Neural progenitor cell (in vitro differentiated cells): Measurements from ENCODE around the gene LGALS8. TPM values are rescaled to one million over a fixed set of nuclear protein-coding genes. Genes with fewer than 3 reads are reported as not detected.

Experiments used
- DNase-seq: peaks from one replicate; pipeline ENCODE4 v3.0.0-alpha.2; 2016; ENCODE audit warnings: low spot score
- H2AFZ ChIP-seq: fragments of 200-600 bp; sonication (generic); replicated peaks from 2 replicates; pipeline ENCODE4 v1.6.1; 2016; ENCODE audit warnings: antibody characterized with exemption
- H3F3A ChIP-seq: fragments of 200-600 bp; sonication (generic); 2 replicates; pipeline ENCODE4 v1.6.1; 2016; ENCODE audit warnings: antibody characterized with exemption, low read depth
- H3K27ac ChIP-seq: fragments of 200-600 bp; sonication (generic); 2 replicates; pipeline ENCODE4 v1.5.1; 2016; ENCODE audit warnings: mild to moderate bottlenecking
- H3K27me3 ChIP-seq: fragments of 200-600 bp; sonication (generic); 2 replicates; pipeline ENCODE4 v1.6.1; 2016; ENCODE audit warnings: mild to moderate bottlenecking, moderate library complexity
- H3K36me3 ChIP-seq: fragments of 200-600 bp; sonication (generic); 2 replicates; pipeline ENCODE4 v1.5.1; 2016
- H3K4me1 ChIP-seq: fragments of 200-600 bp; sonication (generic); 2 replicates; pipeline ENCODE4 v1.6.1; 2016; ENCODE audit warnings: mixed run types
- H3K4me2 ChIP-seq: fragments of 200-600 bp; sonication (generic); 2 replicates; pipeline ENCODE4 v1.6.1; 2016
- H3K4me3 ChIP-seq: fragments of 200-600 bp; sonication (generic); 2 replicates; pipeline ENCODE4 v1.5.1; 2016
- H3K79me2 ChIP-seq: fragments of 200-600 bp; sonication (generic); 2 replicates; pipeline ENCODE4 v1.6.1; 2016; ENCODE audit warnings: low read depth
- H3K9ac ChIP-seq: fragments of 200-600 bp; sonication (generic); 2 replicates; pipeline ENCODE4 v1.6.1; 2016
- H3K9me3 ChIP-seq: fragments of 200-600 bp; sonication (generic); 2 replicates; pipeline ENCODE4 v1.5.1; 2016; ENCODE audit warnings: low read depth
- H4K20me1 ChIP-seq: fragments of 200-600 bp; sonication (generic); 2 replicates; pipeline ENCODE4 v1.6.1; 2016; ENCODE audit warnings: low read depth
- H3K27ac Mint-ChIP-seq: 3 replicates; pipeline ENCODE4 v1.8.0; 2021; ENCODE audit warnings: mixed read lengths
- H3K27me3 Mint-ChIP-seq: 2 replicates; pipeline ENCODE4 v1.8.0; 2022; ENCODE audit warnings: low read depth, mild to moderate bottlenecking, inconsistent platforms, moderate library complexity, mixed read lengths; ENCODE audit not compliant: insufficient read depth
- H3K36me3 Mint-ChIP-seq: 3 replicates; pipeline ENCODE4 v1.8.0; 2021; ENCODE audit warnings: mixed read lengths
- H3K4me1 Mint-ChIP-seq: 3 replicates; pipeline ENCODE4 v1.8.0; 2021; ENCODE audit warnings: mixed read lengths
- H3K4me3 Mint-ChIP-seq: 3 replicates; pipeline ENCODE4 v1.8.0; 2021; ENCODE audit warnings: mild to moderate bottlenecking, moderate library complexity, mixed read lengths
- H3K9me3 Mint-ChIP-seq: 3 replicates; pipeline ENCODE4 v1.8.0; 2020; ENCODE audit warnings: mixed read lengths
- EZH2 ChIP-seq: fragments of 200-600 bp; sonication (generic); IDR thresholded peaks from 2 replicates; pipeline ENCODE4 v1.6.1; 2017; ENCODE audit warnings: antibody characterized with exemption, mild to moderate bottlenecking, moderate library complexity
- EZH2phosphoT487 ChIP-seq: fragments of 200-600 bp; sonication (generic); IDR thresholded peaks from 2 replicates; pipeline ENCODE4 v1.6.1; 2017; ENCODE audit warnings: antibody characterized with exemption
- total RNA-seq: library from RNA; depleted of rRNA; stranded (reverse); fragments of >200 nt; gene quantifications from 2 replicates; pipeline ENCODE4 v1.2.3, GENCODE V29; 2015; ENCODE audit warnings: low replicate concordance
- TF ChIP-seq, protein P1 (sequence below): fragments of 200-600 bp; sonication (generic); IDR thresholded peaks from 2 replicates; pipeline ENCODE4 v1.5.1; 2017; ENCODE audit warnings: antibody characterized with exemption, mild to moderate bottlenecking

The LGALS8 gene
- total RNA-seq, 1 donor from 2014 or later, result 28.1 TPM

DNA sequence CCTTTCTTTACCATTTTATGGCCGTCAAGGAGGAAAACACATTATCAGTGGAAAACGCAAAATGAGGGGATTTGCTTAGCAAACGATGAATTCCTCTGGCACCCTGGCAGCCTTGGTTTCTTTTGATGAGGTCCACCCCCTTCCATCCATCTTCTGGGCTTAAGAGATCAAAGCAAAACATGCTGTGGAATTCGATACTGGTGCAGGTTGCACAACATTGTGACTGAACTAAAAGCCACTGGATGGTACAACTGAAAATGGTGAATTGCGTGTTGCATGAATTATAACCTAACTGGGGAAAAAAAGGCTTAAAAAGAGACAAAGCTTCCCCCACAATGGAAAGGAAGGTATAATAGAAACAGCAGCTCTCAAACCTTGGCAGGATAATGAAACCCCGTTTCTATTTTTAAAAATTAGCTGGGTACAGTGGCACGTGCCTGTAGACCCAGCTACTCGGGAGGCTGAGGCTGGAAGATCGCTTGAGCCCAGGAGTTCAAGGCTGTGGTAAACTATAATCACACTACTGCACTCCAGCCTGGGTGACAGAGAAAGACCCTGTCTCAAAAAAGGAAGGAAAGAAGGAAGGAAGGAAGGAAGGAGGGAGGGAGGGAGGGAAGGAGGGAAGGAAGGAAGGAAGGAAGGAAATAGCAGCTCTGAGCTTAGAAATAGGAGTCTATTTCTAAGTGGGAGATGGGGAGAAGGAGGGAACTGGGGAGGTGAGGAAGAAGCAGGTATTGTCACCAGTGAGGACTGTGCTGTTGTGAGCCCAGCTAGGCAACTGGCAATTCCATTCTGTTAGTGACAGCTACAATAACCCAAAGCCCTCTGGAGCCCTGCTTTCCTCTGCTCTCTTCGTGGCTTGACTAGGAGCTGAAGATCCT lies 29.0 kb upstream of the LGALS8 start:
- Histone ChIP-seq H3K36me3 (no peaks in the 10 kb centered on the region), H4K20me1 (no peaks in the 10 kb centered on the region), H3K79me2 (no peaks in the 10 kb centered on the region), H3K4me1 (peaks cover 12% of the 10 kb centered on the region), H3K27ac (no peak overlapping the region), H3K9me3 (no peaks in the 10 kb centered on the region), H3F3A (no peaks in the 10 kb centered on the region), H3K27me3 (no peaks in the 10 kb centered on the region), H2AFZ (no peak overlapping the region), H3K4me2 (peak overlapping the region; percentile 16), H3K4me3 (no peak overlapping the region), H3K9ac (no peak overlapping the region)
- H3K4me1 Mint-ChIP-seq, result peaks cover 18% of the 10 kb centered on the region
- H3K9me3 Mint-ChIP-seq, result no peaks in the 10 kb centered on the region
- no peak overlapping the region for H3K4me3 Mint-ChIP-seq
- no peaks in the 10 kb centered on the region for H3K36me3 Mint-ChIP-seq
- TF ChIP-seq EZH2phosphoT487 (no peak), EZH2 (no peak)
- TF ChIP-seq, protein P1, sequence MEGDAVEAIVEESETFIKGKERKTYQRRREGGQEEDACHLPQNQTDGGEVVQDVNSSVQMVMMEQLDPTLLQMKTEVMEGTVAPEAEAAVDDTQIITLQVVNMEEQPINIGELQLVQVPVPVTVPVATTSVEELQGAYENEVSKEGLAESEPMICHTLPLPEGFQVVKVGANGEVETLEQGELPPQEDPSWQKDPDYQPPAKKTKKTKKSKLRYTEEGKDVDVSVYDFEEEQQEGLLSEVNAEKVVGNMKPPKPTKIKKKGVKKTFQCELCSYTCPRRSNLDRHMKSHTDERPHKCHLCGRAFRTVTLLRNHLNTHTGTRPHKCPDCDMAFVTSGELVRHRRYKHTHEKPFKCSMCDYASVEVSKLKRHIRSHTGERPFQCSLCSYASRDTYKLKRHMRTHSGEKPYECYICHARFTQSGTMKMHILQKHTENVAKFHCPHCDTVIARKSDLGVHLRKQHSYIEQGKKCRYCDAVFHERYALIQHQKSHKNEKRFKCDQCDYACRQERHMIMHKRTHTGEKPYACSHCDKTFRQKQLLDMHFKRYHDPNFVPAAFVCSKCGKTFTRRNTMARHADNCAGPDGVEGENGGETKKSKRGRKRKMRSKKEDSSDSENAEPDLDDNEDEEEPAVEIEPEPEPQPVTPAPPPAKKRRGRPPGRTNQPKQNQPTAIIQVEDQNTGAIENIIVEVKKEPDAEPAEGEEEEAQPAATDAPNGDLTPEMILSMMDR, result no peak
- no peak overlapping the region for H3K27ac Mint-ChIP-seq
- H3K27me3 Mint-ChIP-seq, result peaks cover 9% of the 10 kb centered on the region
- no peak for DNase-seq

DNA sequence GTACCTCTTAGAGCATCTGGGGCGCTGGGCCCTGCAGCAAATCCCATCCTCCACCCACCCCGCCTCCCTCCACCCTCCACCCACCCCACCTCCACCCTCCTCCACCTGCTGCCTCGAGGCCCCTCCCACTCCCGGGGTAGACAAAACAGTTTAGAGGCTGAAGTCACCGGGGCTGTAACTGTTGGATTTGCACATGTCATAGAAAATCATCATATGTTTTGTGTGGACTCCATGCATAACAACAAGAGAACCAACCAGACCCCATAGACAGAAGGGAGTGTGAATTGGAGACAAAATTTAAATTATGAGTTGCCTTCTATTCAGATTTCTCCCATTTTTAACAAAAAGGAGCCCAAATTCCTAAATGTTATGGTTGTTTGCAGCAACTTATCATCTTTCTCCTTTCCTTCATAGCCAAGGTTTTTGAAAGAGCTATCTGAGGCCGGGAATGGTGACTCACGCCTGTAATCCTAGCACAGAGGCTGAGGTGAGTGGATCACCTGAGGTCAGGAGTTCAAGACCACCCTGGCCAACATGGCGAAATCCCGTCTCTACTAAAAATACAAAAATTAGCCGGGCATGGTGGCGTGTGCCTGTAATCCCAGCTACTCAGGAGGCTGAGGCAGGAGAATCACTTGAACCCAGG lies 28.2 kb upstream of the LGALS8 start:
- H3K36me3 ChIP-seq, result no peaks in the 10 kb centered on the region
- no peak overlapping the region for H3K4me3 ChIP-seq
- H3K79me2 ChIP-seq, result no peaks in the 10 kb centered on the region
- H3K27ac Mint-ChIP-seq, result no peak overlapping the region
- no peak overlapping the region for H3K4me2 ChIP-seq
- H4K20me1 ChIP-seq, result no peaks in the 10 kb centered on the region
- no peaks in the 10 kb centered on the region for H3K36me3 Mint-ChIP-seq
- no peak overlapping the region for H3K27ac ChIP-seq
- H3F3A ChIP-seq, result no peaks in the 10 kb centered on the region
- DNase-seq, result peak; percentile 44
- H3K9me3 ChIP-seq, result no peaks in the 10 kb centered on the region
- peaks cover 18% of the 10 kb centered on the region for H3K4me1 Mint-ChIP-seq
- H3K4me3 Mint-ChIP-seq, result no peak overlapping the region
- TF ChIP-seq, protein P1, result no peak
- TF ChIP-seq EZH2phosphoT487 (no peak), EZH2 (no peak)
- H3K9ac ChIP-seq, result no peak overlapping the region
- no peaks in the 10 kb centered on the region for H3K27me3 ChIP-seq
- H2AFZ ChIP-seq, result no peak overlapping the region
- peaks cover 12% of the 10 kb centered on the region for H3K4me1 ChIP-seq
- no peaks in the 10 kb centered on the region for H3K9me3 Mint-ChIP-seq
- H3K27me3 Mint-ChIP-seq, result peaks cover 9% of the 10 kb centered on the region

DNA sequence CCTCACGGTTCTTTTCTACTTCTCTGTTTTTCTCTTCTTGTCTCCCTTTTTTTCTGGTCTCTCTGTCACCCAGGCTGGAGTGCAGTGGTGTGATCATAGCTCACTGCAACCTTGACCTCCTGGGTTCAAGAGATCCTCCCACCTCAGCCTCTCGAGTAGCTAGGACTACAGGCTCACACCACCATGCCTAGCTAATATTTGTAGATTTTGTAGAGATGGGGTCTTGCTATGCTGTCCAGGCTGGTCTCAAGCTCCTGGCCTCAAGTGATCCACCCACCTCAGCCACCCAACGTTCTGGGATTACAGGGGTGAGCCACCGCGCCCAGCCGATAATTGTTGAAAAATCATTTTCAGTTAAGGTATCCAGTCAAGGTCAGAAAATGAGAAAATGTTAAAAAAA lies 25.9 kb upstream of the LGALS8 start:
- no peak overlapping the region for H3K9ac ChIP-seq
- TF ChIP-seq, protein P1, result no peak
- no peak for TF ChIP-seq EZH2phosphoT487
- TF ChIP-seq EZH2, result no peak
- no peaks in the 10 kb centered on the region for H3K9me3 ChIP-seq
- Mint-ChIP-seq H3K4me3 (no peak overlapping the region), H3K4me1 (peaks cover 23% of the 10 kb centered on the region), H3K27ac (no peak overlapping the region), H3K36me3 (no peaks in the 10 kb centered on the region), H3K9me3 (no peaks in the 10 kb centered on the region), H3K27me3 (peaks cover 7% of the 10 kb centered on the region)
- H4K20me1 ChIP-seq, result no peaks in the 10 kb centered on the region
- H3K27me3 ChIP-seq, result no peaks in the 10 kb centered on the region
- H3K79me2 ChIP-seq, result no peaks in the 10 kb centered on the region
- H2AFZ ChIP-seq, result no peak overlapping the region
- no peak overlapping the region for H3K4me2 ChIP-seq
- H3F3A ChIP-seq, result peaks cover 2% of the 10 kb centered on the region
- peaks cover 12% of the 10 kb centered on the region for H3K4me1 ChIP-seq
- no peak overlapping the region for H3K4me3 ChIP-seq
- H3K27ac ChIP-seq, result no peak overlapping the region
- H3K36me3 ChIP-seq, result no peaks in the 10 kb centered on the region
- no peak for DNase-seq
